T-helper 1 cell treated with Interleukin-12 subunit alpha and Interleukin-12 subunit beta and Interleukin-4 antibody, amounts not matched to agents 30 μg/mL and 1 μg/mL, for 36 hours (primary cell): ENCODE results near the gene PCDHGA5.
"Not testable (repeated sequence)": the region's sequence is repeated elsewhere in the genome, so short reads cannot be mapped to it uniquely, and the experiment has no call there.

Source experiments
- H3K27ac Mint-ChIP-seq: one replicate; pipeline ENCODE4 v1.8.0; 2021; ENCODE audit warnings: mild to moderate bottlenecking, mixed read lengths
- H3K27me3 Mint-ChIP-seq: one replicate; pipeline ENCODE4 v1.8.0; 2021; ENCODE audit warnings: low read depth, mixed read lengths
- H3K36me3 Mint-ChIP-seq: one replicate; pipeline ENCODE4 v1.8.0; 2021; ENCODE audit warnings: low read depth, mixed read lengths
- H3K4me1 Mint-ChIP-seq: one replicate; pipeline ENCODE4 v1.8.0; 2021; ENCODE audit warnings: low read depth, mixed read lengths
- H3K4me3 Mint-ChIP-seq: one replicate; pipeline ENCODE4 v1.8.0; 2021; ENCODE audit warnings: mild to moderate bottlenecking, moderate library complexity, mixed read lengths
- H3K9me3 Mint-ChIP-seq: one replicate; pipeline ENCODE4 v1.8.0; 2021; ENCODE audit warnings: mixed read lengths

PCDHGA5 gene

DNA sequence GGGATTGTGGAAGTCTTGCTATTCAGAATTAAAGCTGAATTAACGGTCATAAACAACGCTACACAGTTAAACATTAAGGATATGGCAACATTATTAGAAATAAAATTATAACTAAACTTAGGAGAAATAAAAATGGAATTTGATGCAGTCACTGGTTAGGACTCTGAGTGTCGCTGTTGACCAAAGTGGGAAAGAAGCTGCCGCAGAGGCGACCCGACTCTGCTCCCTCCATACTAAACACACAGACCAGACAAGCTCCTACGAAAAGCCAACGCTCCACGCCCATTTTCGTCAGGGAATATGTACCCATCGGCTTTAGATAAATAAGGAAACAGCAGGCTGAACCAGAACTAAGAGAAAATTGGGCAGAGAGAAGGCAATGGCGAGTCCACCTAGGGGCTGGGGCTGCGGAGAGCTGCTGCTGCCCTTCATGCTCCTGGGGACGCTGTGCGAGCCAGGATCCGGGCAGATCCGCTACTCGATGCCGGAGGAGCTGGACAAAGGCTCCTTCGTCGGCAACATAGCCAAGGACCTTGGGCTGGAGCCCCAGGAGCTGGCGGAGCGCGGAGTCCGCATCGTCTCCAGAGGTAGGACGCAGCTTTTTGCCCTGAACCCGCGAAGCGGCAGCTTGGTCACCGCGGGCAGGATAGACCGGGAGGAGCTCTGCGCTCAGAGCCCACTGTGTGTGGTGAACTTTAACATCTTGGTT is at the start of gene PCDHGA5:
Gene PCDHGA5 (plus strand): TSS at position 211 of the 709 bp plus-strand sequence. CDS start 169 bp downstream, at position 380.
- Mint-ChIP-seq H3K4me3 (no peak within 1 kb of the TSS), H3K27me3 (peaks cover 46% of the 10 kb centered on the region), H3K27ac (no peak within 1 kb of the TSS), H3K4me1 (peaks cover 4% of the 10 kb centered on the region), H3K9me3 (peaks cover 40% of the 10 kb centered on the region), H3K36me3 (peaks cover 8% of the 10 kb centered on the region)

DNA sequence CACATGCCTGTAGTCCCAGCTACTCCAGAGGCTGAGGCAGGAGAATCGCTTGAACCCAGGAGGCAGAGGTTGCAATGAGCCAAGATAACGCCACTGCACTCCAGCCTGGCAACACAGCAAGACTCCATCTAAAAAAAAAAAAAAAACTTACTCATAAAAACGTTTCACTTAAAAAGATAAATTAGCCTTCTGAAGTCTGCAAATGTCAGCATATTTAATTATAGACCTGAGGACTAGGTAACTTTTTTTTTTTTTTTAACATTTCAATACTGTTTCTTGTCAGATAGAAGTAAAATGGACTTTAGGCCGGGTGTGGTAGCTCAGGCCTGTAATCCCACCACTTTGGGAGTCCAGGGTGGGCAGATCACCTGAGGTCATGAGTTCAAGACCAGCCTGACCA is 47.0 kb upstream of the PCDHGA5 start:
- Mint-ChIP-seq H3K4me1 (peaks cover 21% of the 10 kb centered on the region), H3K36me3 (peaks cover 70% of the 10 kb centered on the region), H3K9me3 (peaks cover 79% of the 10 kb centered on the region)
- H3K27me3 Mint-ChIP-seq, H3K27ac Mint-ChIP-seq, H3K4me3 Mint-ChIP-seq: not testable (repeated sequence)

DNA sequence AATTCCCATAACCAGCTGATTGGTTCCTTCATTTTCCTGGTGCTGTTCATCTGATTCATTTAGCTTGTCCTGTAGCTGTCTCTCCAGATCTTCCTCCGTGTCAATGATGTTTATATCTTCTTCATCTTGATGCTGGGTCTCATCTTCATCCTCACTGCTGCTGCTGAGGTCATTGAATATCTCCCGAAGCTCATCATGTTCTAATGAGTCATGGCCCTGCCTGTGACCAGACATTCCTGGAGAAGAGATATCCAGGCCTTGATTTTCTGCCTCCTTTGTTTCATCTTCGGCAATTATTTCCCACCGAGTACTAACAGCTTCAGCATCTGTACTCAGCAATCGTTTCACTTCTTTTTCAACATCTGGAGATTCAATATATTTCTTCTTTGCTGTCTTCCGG is 44.8 kb upstream of the PCDHGA5 start:
- H3K9me3 Mint-ChIP-seq = peaks cover 71% of the 10 kb centered on the region
- peak overlapping the region; percentile 100 for H3K4me3 Mint-ChIP-seq

DNA sequence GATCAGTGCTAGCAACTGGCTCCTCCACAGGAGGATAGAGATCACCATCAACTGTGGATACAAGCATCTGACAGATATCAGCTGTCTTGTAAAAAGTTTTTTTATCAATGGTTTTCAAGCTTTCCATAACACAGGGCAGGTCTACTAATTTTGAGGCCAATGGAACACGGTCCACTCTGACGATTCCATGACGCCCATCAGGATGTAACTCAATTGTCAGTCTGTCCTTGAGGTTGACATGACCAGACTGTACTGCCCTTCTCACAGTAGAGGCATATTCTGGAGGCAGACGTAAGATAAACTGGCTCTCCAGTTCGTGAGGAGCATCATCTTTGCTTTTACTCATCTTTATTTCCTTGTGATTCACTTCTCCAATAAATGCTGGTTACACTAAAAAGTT is 44.3 kb upstream of the PCDHGA5 start:
- Mint-ChIP-seq H3K27me3 (peaks cover 3% of the 10 kb centered on the region), H3K36me3 (peaks cover 52% of the 10 kb centered on the region), H3K4me3 (peak overlapping the region; percentile 100), H3K27ac (peak overlapping the region; percentile 100), H3K4me1 (peaks cover 21% of the 10 kb centered on the region), H3K9me3 (peaks cover 69% of the 10 kb centered on the region)

More for the DNA sequence above, 44.8 kb upstream of the PCDHGA5 start:
- Mint-ChIP-seq H3K27ac (peak overlapping the region; percentile 100), H3K36me3 (peaks cover 55% of the 10 kb centered on the region), H3K4me1 (peaks cover 21% of the 10 kb centered on the region), H3K27me3 (peaks cover 3% of the 10 kb centered on the region)

DNA sequence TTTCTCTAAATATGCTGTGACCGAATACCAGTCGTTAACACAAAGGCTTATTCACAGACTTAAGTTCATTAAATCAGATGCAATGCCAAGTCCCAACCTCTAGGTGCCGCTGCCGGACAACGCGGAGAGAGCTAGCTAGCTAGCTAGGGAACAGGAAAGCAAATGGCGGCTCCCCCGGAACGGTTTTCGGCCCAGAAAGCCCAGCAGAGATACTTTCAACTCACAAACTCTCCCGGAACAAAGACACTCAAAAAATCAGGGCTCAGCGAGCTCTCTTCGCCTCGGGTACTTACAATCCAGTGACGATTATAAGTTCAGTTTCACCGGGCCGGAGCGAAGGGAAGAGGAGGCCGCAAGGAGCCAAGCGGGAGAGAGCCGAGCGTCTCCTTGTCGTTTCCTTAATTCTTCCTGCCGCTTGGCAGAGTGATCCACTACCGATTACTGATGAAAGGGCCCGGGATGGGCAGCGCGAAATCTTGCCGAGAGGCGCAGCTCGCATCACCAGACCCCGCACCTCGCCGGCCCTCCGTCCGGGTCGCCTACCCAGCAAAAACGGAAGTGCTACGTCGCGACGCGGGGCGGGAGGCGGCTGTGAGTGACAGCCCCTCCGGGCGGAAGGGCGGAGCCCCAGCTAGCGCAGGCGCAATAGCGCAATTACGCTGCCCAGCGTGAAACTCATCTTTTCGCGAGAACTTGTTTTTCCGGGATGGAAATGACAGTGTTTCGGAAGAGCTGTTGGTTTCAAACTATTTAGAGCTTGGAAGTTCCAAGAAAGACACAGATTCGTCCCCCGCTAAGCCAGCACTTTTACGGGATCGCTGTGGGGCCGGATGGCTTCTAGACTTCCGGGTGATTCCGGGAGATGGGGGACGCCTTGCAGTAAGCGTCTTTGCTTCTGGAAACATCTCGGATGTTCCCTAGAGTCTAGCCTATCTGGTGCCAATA is 43.5 kb upstream of the PCDHGA5 start, which contains the start of gene TAF7:
Gene TAF7 (minus strand): TSS at position 560 of the 945 bp plus-strand sequence. CDS start 740 bp downstream, outside the sequence.
- peak within 1 kb of the TSS; percentile 100 for H3K27ac Mint-ChIP-seq
- H3K4me1 Mint-ChIP-seq = peaks cover 21% of the 10 kb centered on the region
- peak within 1 kb of the TSS; percentile 100 for H3K4me3 Mint-ChIP-seq
- peaks cover 3% of the 10 kb centered on the region for H3K27me3 Mint-ChIP-seq
- H3K36me3 Mint-ChIP-seq = peaks cover 44% of the 10 kb centered on the region
- peaks cover 64% of the 10 kb centered on the region for H3K9me3 Mint-ChIP-seq

DNA sequence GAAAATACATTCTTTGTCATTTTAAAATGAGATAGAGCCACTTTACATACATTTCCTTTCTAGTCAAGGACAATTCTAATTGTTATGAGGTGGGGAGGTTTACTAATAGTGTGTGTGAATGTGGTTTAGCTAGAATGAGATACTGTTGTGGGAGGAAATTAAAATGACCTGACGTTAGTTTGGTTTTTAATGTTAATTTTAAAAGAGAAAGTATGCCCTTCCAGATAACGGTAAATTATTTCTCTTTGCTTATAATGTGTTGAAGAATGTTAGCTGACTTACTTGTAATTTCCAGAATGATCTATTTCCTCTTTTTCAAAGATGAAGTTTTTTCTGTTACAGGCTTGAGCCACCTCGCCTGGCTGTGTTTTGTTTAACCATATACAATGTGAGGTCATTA is 41.7 kb upstream of the PCDHGA5 start:
- no peak overlapping the region for H3K27ac Mint-ChIP-seq

DNA sequence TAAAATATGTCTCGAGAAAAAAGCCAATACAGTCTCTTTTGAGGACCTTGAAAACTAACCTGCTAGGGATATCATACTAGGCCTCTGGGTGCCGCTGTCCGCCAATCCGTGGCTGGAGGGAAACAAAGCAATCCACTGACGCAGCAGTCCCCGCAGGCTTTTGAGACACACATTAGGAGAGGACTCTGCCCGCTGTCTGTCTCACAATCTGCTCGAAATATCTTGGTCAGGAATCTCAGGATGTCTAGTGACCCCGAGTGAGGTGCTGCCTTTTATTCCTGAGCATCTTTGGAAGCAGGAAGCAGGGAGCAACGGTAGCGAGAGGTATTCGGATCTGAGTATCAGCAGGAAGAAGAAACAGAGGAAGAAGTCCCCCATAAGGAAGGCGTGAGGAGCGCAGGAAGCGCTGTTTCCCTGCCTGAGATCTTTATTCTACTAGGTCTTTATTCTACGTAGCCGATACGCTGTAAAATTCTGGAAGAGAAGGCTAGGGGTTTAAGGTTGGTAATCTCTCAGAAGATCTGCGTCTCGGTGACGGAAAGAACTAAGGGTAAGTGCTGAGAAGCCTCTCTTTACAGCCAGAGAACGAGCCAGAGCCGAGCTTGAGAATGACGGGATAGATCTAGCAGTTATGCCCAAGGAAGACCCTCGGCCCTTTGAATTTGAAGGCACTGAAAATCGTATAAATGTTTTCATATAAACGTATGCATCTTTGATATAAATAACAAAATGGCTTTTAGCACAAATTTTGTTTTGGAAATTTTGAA is 37.7 kb upstream of the PCDHGA5 start:
- Mint-ChIP-seq H3K9me3 (peaks cover 33% of the 10 kb centered on the region), H3K36me3 (no peaks in the 10 kb centered on the region), H3K4me1 (peaks cover 6% of the 10 kb centered on the region), H3K27ac (peak overlapping the region; percentile 92), H3K4me3 (peak overlapping the region; percentile 93), H3K27me3 (peaks cover 8% of the 10 kb centered on the region)

More for the DNA sequence above, 41.7 kb upstream of the PCDHGA5 start:
- H3K27me3 Mint-ChIP-seq = peaks cover 3% of the 10 kb centered on the region
- peaks cover 61% of the 10 kb centered on the region for H3K9me3 Mint-ChIP-seq
- H3K4me3 Mint-ChIP-seq = peak overlapping the region; percentile 7
- peaks cover 32% of the 10 kb centered on the region for H3K36me3 Mint-ChIP-seq
- H3K4me1 Mint-ChIP-seq = peaks cover 27% of the 10 kb centered on the region

DNA sequence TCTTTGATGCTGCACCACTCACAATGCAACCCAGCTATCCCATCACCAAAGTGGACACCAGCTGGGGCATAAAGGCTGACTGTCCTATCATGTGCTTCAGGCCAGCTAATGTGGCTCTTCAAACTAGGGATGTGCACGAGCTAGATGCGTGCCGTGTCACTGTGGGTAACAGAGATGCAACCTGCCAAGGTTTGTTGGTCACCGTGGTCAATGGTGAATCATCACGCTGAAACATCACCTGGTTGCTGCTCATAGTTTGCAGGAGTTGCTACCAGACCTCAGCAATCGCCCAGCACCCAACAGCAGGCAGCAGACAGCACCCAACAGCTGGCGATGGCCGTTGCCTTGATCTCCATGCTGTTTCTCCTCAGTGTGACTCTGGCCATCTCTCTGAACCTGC is 35.7 kb upstream of the PCDHGA5 start:
- Mint-ChIP-seq H3K36me3 (no peaks in the 10 kb centered on the region), H3K9me3 (peaks cover 30% of the 10 kb centered on the region), H3K27me3 (peaks cover 22% of the 10 kb centered on the region), H3K4me3 (no peak overlapping the region), H3K4me1 (peaks cover 6% of the 10 kb centered on the region), H3K27ac (no peak overlapping the region)

DNA sequence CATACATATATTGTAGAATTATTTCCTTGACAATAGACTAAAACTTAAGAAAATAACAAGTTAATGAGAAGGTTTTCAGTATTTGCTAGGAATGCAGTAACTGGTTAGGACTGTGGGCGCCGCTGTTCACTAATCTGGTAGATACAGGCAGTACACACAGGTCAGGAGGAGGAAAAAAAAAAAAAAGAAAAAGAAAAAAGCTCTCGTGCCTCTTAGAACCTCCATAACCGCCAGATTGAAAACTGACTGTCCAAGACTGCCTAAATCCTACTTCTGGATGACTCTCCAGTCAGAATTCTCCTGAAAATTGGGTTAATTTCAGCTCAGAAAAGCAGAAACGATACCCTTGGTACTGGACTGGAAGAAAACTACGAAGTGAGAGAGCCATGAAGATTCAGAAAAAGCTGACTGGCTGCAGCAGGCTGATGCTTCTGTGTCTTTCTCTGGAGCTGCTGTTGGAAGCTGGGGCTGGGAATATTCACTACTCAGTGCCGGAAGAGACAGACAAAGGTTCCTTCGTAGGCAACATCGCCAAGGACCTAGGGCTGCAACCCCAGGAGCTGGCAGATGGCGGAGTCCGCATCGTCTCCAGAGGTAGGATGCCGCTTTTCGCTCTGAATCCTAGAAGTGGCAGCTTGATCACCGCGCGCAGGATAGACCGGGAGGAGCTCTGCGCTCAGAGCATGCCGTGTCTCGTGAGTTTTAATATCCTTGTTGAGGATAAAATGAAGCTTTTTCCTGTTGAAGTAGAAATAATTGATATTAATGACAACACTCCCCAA is 33.5 kb upstream of the PCDHGA5 start, which contains the start of gene PCDHGA1:
Gene PCDHGA1 (plus strand): TSS at position 216 of the 782 bp plus-strand sequence.
- Mint-ChIP-seq H3K4me1 (peaks cover 6% of the 10 kb centered on the region), H3K27ac (no peak within 1 kb of the TSS), H3K27me3 (peaks cover 41% of the 10 kb centered on the region), H3K36me3 (no peaks in the 10 kb centered on the region), H3K9me3 (peaks cover 33% of the 10 kb centered on the region), H3K4me3 (peak within 1 kb of the TSS; percentile 34)

DNA sequence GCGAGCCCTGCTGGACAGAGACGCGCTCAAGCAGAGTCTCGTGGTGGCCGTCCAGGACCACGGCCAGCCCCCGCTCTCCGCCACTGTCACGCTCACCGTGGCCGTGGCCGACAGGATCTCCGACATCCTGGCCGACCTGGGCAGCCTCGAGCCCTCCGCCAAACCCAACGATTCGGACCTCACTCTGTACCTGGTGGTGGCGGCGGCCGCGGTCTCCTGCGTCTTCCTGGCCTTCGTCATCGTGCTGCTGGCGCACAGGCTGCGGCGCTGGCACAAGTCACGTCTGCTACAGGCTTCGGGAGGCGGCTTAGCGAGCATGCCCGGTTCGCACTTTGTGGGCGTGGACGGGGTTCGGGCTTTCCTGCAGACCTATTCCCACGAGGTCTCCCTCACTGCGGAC is 31.4 kb upstream of the PCDHGA5 start:
- not testable (repeated sequence) for H3K4me3 Mint-ChIP-seq, H3K36me3 Mint-ChIP-seq, H3K4me1 Mint-ChIP-seq, H3K27ac Mint-ChIP-seq
- Mint-ChIP-seq H3K9me3 (peaks cover 38% of the 10 kb centered on the region), H3K27me3 (peaks cover 60% of the 10 kb centered on the region)

DNA sequence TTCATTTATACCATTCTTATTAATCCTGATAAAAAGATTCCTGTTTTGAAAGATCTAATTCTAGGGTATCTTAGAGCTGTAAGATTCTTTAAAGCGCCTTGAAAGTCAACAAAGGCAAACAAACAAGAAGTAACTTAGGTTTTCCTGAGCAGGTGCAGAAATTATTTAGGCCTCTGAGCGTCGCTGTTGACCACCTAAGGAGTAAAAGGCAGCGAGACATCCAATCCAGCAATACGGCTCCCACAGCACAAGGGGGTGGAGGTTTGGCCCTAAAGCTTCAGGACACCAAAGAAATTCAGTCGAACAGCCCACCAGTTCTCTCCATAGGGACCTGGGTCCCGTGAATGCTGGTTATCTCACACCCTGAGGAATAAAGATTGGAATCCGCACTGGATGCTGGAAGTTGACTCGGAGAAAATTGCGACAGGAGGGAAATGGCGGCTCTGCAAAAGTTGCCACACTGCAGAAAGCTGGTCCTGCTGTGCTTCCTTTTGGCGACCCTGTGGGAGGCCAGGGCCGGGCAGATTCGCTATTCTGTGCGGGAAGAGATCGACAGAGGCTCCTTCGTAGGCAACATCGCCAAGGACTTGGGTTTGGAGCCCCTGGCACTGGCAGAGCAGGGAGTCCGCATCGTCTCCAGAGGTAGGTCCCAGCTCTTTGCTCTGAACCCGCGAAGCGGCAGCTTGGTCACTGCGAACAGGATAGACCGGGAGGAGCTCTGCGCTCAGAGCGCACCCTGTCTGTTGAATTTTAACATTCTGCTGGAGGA is 25.2 kb upstream of the PCDHGA5 start, which contains the start of gene PCDHGA2:
Gene PCDHGA2 (plus strand): TSS at position 223 of the 769 bp plus-strand sequence.
- Mint-ChIP-seq H3K27ac (peak within 1 kb of the TSS; percentile 63), H3K4me3 (peak within 1 kb of the TSS; percentile 62), H3K9me3 (peaks cover 37% of the 10 kb centered on the region), H3K4me1 (no peaks in the 10 kb centered on the region), H3K36me3 (peaks cover 3% of the 10 kb centered on the region), H3K27me3 (peaks cover 49% of the 10 kb centered on the region)

DNA sequence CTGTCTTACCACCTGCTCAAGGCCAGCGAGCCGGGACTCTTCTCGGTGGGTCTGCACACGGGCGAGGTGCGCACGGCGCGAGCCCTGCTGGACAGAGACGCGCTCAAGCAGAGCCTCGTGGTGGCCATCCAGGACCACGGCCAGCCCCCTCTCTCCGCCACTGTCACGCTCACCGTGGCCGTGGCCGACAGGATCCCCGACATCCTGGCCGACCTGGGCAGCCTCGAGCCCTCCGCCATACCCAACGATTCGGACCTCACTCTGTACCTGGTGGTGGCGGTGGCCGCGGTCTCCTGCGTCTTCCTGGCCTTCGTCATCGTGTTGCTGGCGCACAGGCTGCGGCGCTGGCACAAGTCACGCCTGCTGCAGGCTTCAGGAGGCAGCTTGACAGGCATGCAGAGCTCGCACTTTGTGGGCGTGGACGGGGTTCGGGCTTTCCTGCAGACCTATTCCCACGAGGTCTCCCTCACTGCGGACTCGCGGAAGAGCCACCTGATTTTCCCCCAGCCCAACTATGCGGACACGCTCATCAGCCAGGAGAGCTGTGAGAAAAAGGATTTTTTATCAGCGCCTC is 23.1 kb upstream of the PCDHGA5 start:
- H3K9me3 Mint-ChIP-seq = peaks cover 38% of the 10 kb centered on the region
- H3K4me3 Mint-ChIP-seq, H3K4me1 Mint-ChIP-seq, H3K36me3 Mint-ChIP-seq, H3K27ac Mint-ChIP-seq: not testable (repeated sequence)
- H3K27me3 Mint-ChIP-seq = peaks cover 29% of the 10 kb centered on the region
